Erythroblast (primary cell): ENCODE measurements around the gene PEAR1.

Source experiments
- DNase-seq, 2 experiments: peaks; one replicate each; lab custom pipeline; 2025; lab: John Stamatoyannopoulos, UW
- GATA1 ChIP-seq: IDR thresholded peaks from 2 replicates; pipeline ENCODE4 v1.6.1; 2011; ENCODE audit warnings: low read depth, mild to moderate bottlenecking, control low read depth, low read length, moderate library complexity
- POLR2A ChIP-seq: IDR thresholded peaks from 2 replicates; pipeline ENCODE4 v1.6.1; 2011; ENCODE audit warnings: mild to moderate bottlenecking, low read length

PEAR1 gene

GRCh38 chr1:156929596-156930238, 36.2 kb downstream of the PEAR1 start:
- no peak for TF ChIP-seq GATA1
- TF ChIP-seq POLR2A = no peak
- no peak for DNase-seq

GRCh38 chr1:156930483-156930882, 37.0 kb downstream of the PEAR1 start:
- no peak for DNase-seq

GRCh38 chr1:156931211-156931952, 37.9 kb downstream of the PEAR1 start:
- DNase-seq = no peak

More at GRCh38 chr1:156930483-156930882, 37.0 kb downstream of the PEAR1 start:
- TF ChIP-seq POLR2A = no peak
- no peak for TF ChIP-seq GATA1

GRCh38 chr1:156931974-156932710, 38.6 kb downstream of the PEAR1 start:
- no peak for TF ChIP-seq POLR2A
- no peak for TF ChIP-seq GATA1
- DNase-seq = no peak

More at GRCh38 chr1:156931211-156931952, 37.9 kb downstream of the PEAR1 start:
- TF ChIP-seq GATA1 (no peak), POLR2A (no peak)

- no peak for DNase-seq
- TF ChIP-seq GATA1 = no peak
- TF ChIP-seq POLR2A = no peak
Measured at GRCh38 chr1:156933136-156933535, 39.6 kb downstream of the PEAR1 start.

GRCh38 chr1:156935505-156936128, 42.1 kb downstream of the PEAR1 start:
- no peak for DNase-seq
- no peak for TF ChIP-seq GATA1
- no peak for TF ChIP-seq POLR2A

- DNase-seq = no peak
- TF ChIP-seq POLR2A (no peak), GATA1 (no peak)
Measured at GRCh38 chr1:156936191-156936590, 42.7 kb downstream of the PEAR1 start.

- TF ChIP-seq POLR2A (no peak), GATA1 (no peak)
- DNase-seq = no peak
Measured at GRCh38 chr1:156936721-156937220, 43.3 kb downstream of the PEAR1 start.

GRCh38 chr1:156937883-156938282, 44.4 kb downstream of the PEAR1 start:
- DNase-seq = no peak
- TF ChIP-seq GATA1 (no peak), POLR2A (no peak)

- no peak for DNase-seq
- no peak for TF ChIP-seq GATA1
- TF ChIP-seq POLR2A = no peak
Measured at GRCh38 chr1:156938813-156939212, 45.3 kb downstream of the PEAR1 start.

- TF ChIP-seq GATA1 = no peak
- no peak for TF ChIP-seq POLR2A
- DNase-seq = no peak
Measured at GRCh38 chr1:156939786-156940334, 46.3 kb downstream of the PEAR1 start.

- TF ChIP-seq POLR2A = no peak
- no peak for TF ChIP-seq GATA1
- DNase-seq = no peak
Measured at GRCh38 chr1:156941675-156942074, 48.2 kb downstream of the PEAR1 start.

- DNase-seq = no peak
- TF ChIP-seq POLR2A (no peak), GATA1 (no peak)
Measured at GRCh38 chr1:156942176-156942575, 48.7 kb downstream of the PEAR1 start.
